ENCODE data around the gene SUMF2. TPM values are rescaled to one million over a fixed set of nuclear protein-coding genes. Genes with fewer than 3 reads are reported as not detected.

SUMF2 gene
- total RNA-seq, 1 donor from 2014 or later: 87.8 TPM

- TF ChIP-seq CTCF (IDR thresholded peaks at IDR 0.05; ENCODE audit: insufficient read depth, low read depth, low read length) (no peak), EZH2 (IDR thresholded peaks at IDR 0.05; ENCODE audit: insufficient read depth, low read length) (no peak)
- peak overlapping the region; percentile 98 for H3K27ac Mint-ChIP-seq (ENCODE audit: unreplicated experiment)
- FAIRE-seq: no peak
Measured at GRCh38 chr7:56051053-56051338, 13.1 kb upstream of the SUMF2 start.

GRCh38 chr7:56051339-56052191 is 12.5 kb upstream of the SUMF2 start, which contains the start of the genes CCT6A and PSPH:
Gene CCT6A (plus strand): TSS chr7:56051765. CDS start chr7:56051849, 84 bp downstream.
Gene PSPH (minus strand): TSS chr7:56051444. CDS start chr7:56021212, 30,232 bp downstream.
- peak within 1 kb of the TSS; percentile 98 for H3K9ac ChIP-seq (ENCODE audit: low read length)
- H3K4me3 ChIP-seq (ENCODE audit: insufficient read depth, low read depth, low read length): peak within 1 kb of the TSS; percentile 94
- peaks cover 37% of the 10 kb centered on the region for H3K4me1 Mint-ChIP-seq (ENCODE audit: low read depth, unreplicated experiment)
- H3K79me2 ChIP-seq (ENCODE audit: insufficient read depth, low read length): peaks cover 63% of the 10 kb centered on the region
- peaks cover 30% of the 10 kb centered on the region for H4K20me1 ChIP-seq (ENCODE audit: insufficient read depth, low read length)
- H3K4me2 ChIP-seq (ENCODE audit: low read length): peak within 1 kb of the TSS; percentile 92
- peaks cover 11% of the 10 kb centered on the region for H3K36me3 Mint-ChIP-seq (ENCODE audit: low read depth, unreplicated experiment)
- FAIRE-seq (no peak), DNase-seq (ENCODE audit: low read depth) (peak; percentile 97)
- peak within 1 kb of the TSS; percentile 99 for H3K4me3 Mint-ChIP-seq (ENCODE audit: unreplicated experiment)
- H3K27ac ChIP-seq (ENCODE audit: low read depth, low read length): peak within 1 kb of the TSS; percentile 93
- H3K9me3 Mint-ChIP-seq (ENCODE audit: unreplicated experiment): no peaks in the 10 kb centered on the region
- H3K27me3 Mint-ChIP-seq (ENCODE audit: low read depth, unreplicated experiment): no peaks in the 10 kb centered on the region
- no peaks in the 10 kb centered on the region for H3K9me3 ChIP-seq (ENCODE audit: insufficient read depth, low read depth, low read length)
- H2AFZ ChIP-seq (ENCODE audit: low read depth, low read length): peak within 1 kb of the TSS; percentile 87
- peaks cover 21% of the 10 kb centered on the region for H3K4me1 ChIP-seq (ENCODE audit: insufficient read depth, low read length)
- no peaks in the 10 kb centered on the region for H3K27me3 ChIP-seq (ENCODE audit: insufficient read depth, low read length)
- TF ChIP-seq EZH2 (IDR thresholded peaks at IDR 0.05; ENCODE audit: insufficient read depth, low read length) (no peak), CTCF (IDR thresholded peaks at IDR 0.05; ENCODE audit: insufficient read depth, low read depth, low read length) (no peak)
- peaks cover 30% of the 10 kb centered on the region for H3K36me3 ChIP-seq (ENCODE audit: insufficient read depth, low read length)
- H3K27ac Mint-ChIP-seq (ENCODE audit: unreplicated experiment): peak within 1 kb of the TSS; percentile 98

More at GRCh38 chr7:56051053-56051338, 13.1 kb upstream of the SUMF2 start:
- peaks cover 25% of the 10 kb centered on the region for H4K20me1 ChIP-seq (ENCODE audit: insufficient read depth, low read length)
- peaks cover 9% of the 10 kb centered on the region for H3K36me3 Mint-ChIP-seq (ENCODE audit: low read depth, unreplicated experiment)
- peaks cover 35% of the 10 kb centered on the region for H3K4me1 Mint-ChIP-seq (ENCODE audit: low read depth, unreplicated experiment)
- DNase-seq (ENCODE audit: low read depth): no peak
- H2AFZ ChIP-seq (ENCODE audit: low read depth, low read length): peak overlapping the region; percentile 87
- H3K9me3 ChIP-seq (ENCODE audit: insufficient read depth, low read depth, low read length): no peaks in the 10 kb centered on the region
- H3K9ac ChIP-seq (ENCODE audit: low read length): peak overlapping the region; percentile 98
- peak overlapping the region; percentile 91 for H3K4me2 ChIP-seq (ENCODE audit: low read length)
- no peaks in the 10 kb centered on the region for H3K27me3 ChIP-seq (ENCODE audit: insufficient read depth, low read length)
- H3K4me3 ChIP-seq (ENCODE audit: insufficient read depth, low read depth, low read length): peak overlapping the region; percentile 94
- H3K27ac ChIP-seq (ENCODE audit: low read depth, low read length): peak overlapping the region; percentile 93
- peak overlapping the region; percentile 97 for H3K4me3 Mint-ChIP-seq (ENCODE audit: unreplicated experiment)
- H3K79me2 ChIP-seq (ENCODE audit: insufficient read depth, low read length): peaks cover 60% of the 10 kb centered on the region
- H3K27me3 Mint-ChIP-seq (ENCODE audit: low read depth, unreplicated experiment): no peaks in the 10 kb centered on the region
- peaks cover 21% of the 10 kb centered on the region for H3K4me1 ChIP-seq (ENCODE audit: insufficient read depth, low read length)
- H3K36me3 ChIP-seq (ENCODE audit: insufficient read depth, low read length): peaks cover 27% of the 10 kb centered on the region
- H3K9me3 Mint-ChIP-seq (ENCODE audit: unreplicated experiment): no peaks in the 10 kb centered on the region

- H2AFZ ChIP-seq (ENCODE audit: low read depth, low read length): no peak overlapping the region
- peaks cover 30% of the 10 kb centered on the region for H4K20me1 ChIP-seq (ENCODE audit: insufficient read depth, low read length)
- DNase-seq (ENCODE audit: low read depth) (no peak), FAIRE-seq (no peak)
- no peaks in the 10 kb centered on the region for H3K27me3 ChIP-seq (ENCODE audit: insufficient read depth, low read length)
- peak overlapping the region; percentile 98 for H3K9ac ChIP-seq (ENCODE audit: low read length)
- Mint-ChIP-seq H3K4me3 (ENCODE audit: unreplicated experiment) (peak overlapping the region; percentile 99), H3K9me3 (ENCODE audit: unreplicated experiment) (no peaks in the 10 kb centered on the region), H3K4me1 (ENCODE audit: low read depth, unreplicated experiment) (peaks cover 35% of the 10 kb centered on the region), H3K36me3 (ENCODE audit: low read depth, unreplicated experiment) (peaks cover 11% of the 10 kb centered on the region), H3K27me3 (ENCODE audit: low read depth, unreplicated experiment) (no peaks in the 10 kb centered on the region), H3K27ac (ENCODE audit: unreplicated experiment) (peak overlapping the region; percentile 72)
- no peak overlapping the region for H3K4me3 ChIP-seq (ENCODE audit: insufficient read depth, low read depth, low read length)
- H3K79me2 ChIP-seq (ENCODE audit: insufficient read depth, low read length): peaks cover 74% of the 10 kb centered on the region
- peaks cover 43% of the 10 kb centered on the region for H3K36me3 ChIP-seq (ENCODE audit: insufficient read depth, low read length)
- H3K27ac ChIP-seq (ENCODE audit: low read depth, low read length): no peak overlapping the region
- H3K4me2 ChIP-seq (ENCODE audit: low read length): peak overlapping the region; percentile 92
- no peaks in the 10 kb centered on the region for H3K9me3 ChIP-seq (ENCODE audit: insufficient read depth, low read depth, low read length)
- TF ChIP-seq CTCF (IDR thresholded peaks at IDR 0.05; ENCODE audit: insufficient read depth, low read depth, low read length): no peak
- no peak for TF ChIP-seq EZH2 (IDR thresholded peaks at IDR 0.05; ENCODE audit: insufficient read depth, low read length)
- H3K4me1 ChIP-seq (ENCODE audit: insufficient read depth, low read length): peaks cover 16% of the 10 kb centered on the region
Measured at GRCh38 chr7:56053379-56053778, 10.7 kb upstream of the SUMF2 start.
